ENCODE data around the gene SIN3A.

The SIN3A gene

DNA sequence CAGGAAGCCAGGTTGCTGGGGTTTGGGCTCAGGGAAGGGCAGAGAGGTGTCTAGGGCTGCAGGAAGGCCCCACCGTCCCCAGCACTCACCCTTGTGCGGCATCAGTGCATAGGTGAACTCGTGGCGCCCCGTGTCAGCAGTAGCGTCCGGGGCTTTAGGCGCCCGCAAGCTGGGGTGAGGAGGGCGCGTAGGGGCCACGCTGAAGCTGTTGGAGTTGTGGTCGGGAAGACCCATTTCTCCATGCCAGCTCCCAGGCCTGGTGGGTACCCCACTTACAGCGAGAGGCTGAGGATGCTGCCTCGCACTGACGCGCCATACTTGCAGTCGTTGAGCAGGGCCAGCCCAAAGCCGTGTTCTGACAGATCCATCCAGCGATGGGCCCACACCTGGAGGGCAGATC is 95.0 kb downstream of the SIN3A start:
- DNase-seq, result no peak
- no peak overlapping the region for H2BK5ac ChIP-seq (ENCODE audit: low read length)
- H3K79me2 ChIP-seq (ENCODE audit: control insufficient read depth, insufficient read depth, low read length), result no peaks in the 10 kb centered on the region
- WGBS (ENCODE audit: extremely low coverage, insufficient coverage, low lambda C conversion rate), result no CpG with 5 or more reads among the region's 20 CpGs
- H3K9ac ChIP-seq (ENCODE audit: low read length), result no peak overlapping the region
- no peak overlapping the region for H4K8ac ChIP-seq (ENCODE audit: low read depth, low read length)
- H3K36me3 ChIP-seq (ENCODE audit: control insufficient read depth, insufficient read depth, low read length), result peaks cover 2% of the 10 kb centered on the region
- H3K27me3 ChIP-seq (ENCODE audit: insufficient read depth, low read length, poor library complexity), result no peaks in the 10 kb centered on the region
- no peak overlapping the region for H3K4me3 ChIP-seq (ENCODE audit: low read length)
- no peaks in the 10 kb centered on the region for H3K4me1 ChIP-seq (ENCODE audit: control insufficient read depth, low read depth, low read length)
- no peak overlapping the region for H3K4me2 ChIP-seq (ENCODE audit: low read length)
- no peak overlapping the region for H3K4ac ChIP-seq (ENCODE audit: low read depth, low read length)
- no peak overlapping the region for H2AK5ac ChIP-seq (ENCODE audit: low read length)
- H2BK120ac ChIP-seq (ENCODE audit: low read depth, low read length), result no peak overlapping the region
- H3K23ac ChIP-seq (ENCODE audit: low read length), result no peak overlapping the region
- no peaks in the 10 kb centered on the region for H3K79me1 ChIP-seq (ENCODE audit: low read length)
- H3K27ac ChIP-seq (ENCODE audit: low read depth, low read length), result no peak overlapping the region
- no peak overlapping the region for H3K56ac ChIP-seq (ENCODE audit: low read length)
- H3K18ac ChIP-seq (ENCODE audit: low read length), result no peak overlapping the region
- H4K5ac ChIP-seq (ENCODE audit: low read length), result no peak overlapping the region
- H2BK15ac ChIP-seq (replicated peaks; ENCODE audit: low read depth), result no peak overlapping the region

DNA sequence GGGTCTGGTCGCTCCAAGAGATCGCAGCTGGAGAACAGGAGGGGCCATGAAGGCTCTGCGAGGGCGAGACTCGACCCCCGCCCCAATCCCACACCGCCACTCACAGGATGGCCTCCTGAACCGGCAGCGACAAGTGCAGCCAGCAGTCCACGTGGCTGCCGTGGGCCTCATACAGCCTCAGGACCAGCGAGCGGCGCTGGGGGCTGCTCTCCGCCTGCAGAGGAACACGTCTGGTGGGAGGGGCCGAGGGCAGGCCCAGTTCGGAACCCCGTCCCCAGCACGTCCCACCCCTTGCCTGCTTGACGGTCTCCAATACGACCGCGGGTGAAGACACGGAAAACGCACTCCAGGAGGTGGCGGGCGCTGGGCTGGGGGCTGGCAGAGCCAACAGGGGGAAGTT is 95.5 kb downstream of the SIN3A start:
- no peak for DNase-seq
- Histone ChIP-seq H3K4me3 (ENCODE audit: low read length) (no peak overlapping the region), H3K18ac (ENCODE audit: low read length) (no peak overlapping the region), H3K56ac (ENCODE audit: low read length) (no peak overlapping the region), H3K4ac (ENCODE audit: low read depth, low read length) (no peak overlapping the region), H3K4me1 (ENCODE audit: control insufficient read depth, low read depth, low read length) (no peaks in the 10 kb centered on the region), H2BK5ac (ENCODE audit: low read length) (no peak overlapping the region), H3K4me2 (ENCODE audit: low read length) (no peak overlapping the region), H3K79me2 (ENCODE audit: control insufficient read depth, insufficient read depth, low read length) (no peaks in the 10 kb centered on the region), H2BK120ac (ENCODE audit: low read depth, low read length) (no peak overlapping the region), H3K9ac (ENCODE audit: low read length) (no peak overlapping the region), H3K27me3 (ENCODE audit: insufficient read depth, low read length, poor library complexity) (no peaks in the 10 kb centered on the region), H3K36me3 (ENCODE audit: control insufficient read depth, insufficient read depth, low read length) (no peaks in the 10 kb centered on the region), H3K79me1 (ENCODE audit: low read length) (no peaks in the 10 kb centered on the region), H3K23ac (ENCODE audit: low read length) (no peak overlapping the region), H2AK5ac (ENCODE audit: low read length) (no peak overlapping the region), H4K8ac (ENCODE audit: low read depth, low read length) (no peak overlapping the region), H3K27ac (ENCODE audit: low read depth, low read length) (no peak overlapping the region), H4K5ac (ENCODE audit: low read length) (no peak overlapping the region), H2BK15ac (replicated peaks; ENCODE audit: low read depth) (no peak overlapping the region)
- no CpG with 5 or more reads among the region's 28 CpGs for WGBS (ENCODE audit: extremely low coverage, insufficient coverage, low lambda C conversion rate)

DNA sequence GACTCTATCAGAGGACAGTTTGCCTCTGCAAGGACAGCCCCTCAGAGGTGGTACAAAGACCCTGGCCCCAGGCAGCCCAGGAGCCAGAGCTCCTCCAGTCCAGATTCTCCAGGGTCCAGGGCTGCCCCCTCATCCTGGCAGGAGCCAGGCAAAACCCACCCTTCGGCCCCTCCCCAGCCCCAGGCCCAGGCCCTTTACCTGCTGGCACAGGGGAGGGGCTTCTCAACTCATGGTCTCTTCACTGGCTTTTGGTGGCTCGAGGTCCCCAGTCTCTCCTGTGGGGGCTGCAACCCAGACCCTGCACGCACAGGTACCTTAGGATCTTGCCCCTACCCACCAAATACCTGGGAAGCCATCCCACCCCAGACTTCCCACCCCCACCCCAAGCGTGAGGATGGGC is 96.1 kb downstream of the SIN3A start:
- no peak overlapping the region for H3K4me2 ChIP-seq (ENCODE audit: low read length)
- H3K4me3 ChIP-seq (ENCODE audit: low read length), result no peak overlapping the region
- H3K27ac ChIP-seq (ENCODE audit: low read depth, low read length), result no peak overlapping the region
- H3K79me2 ChIP-seq (ENCODE audit: control insufficient read depth, insufficient read depth, low read length), result no peaks in the 10 kb centered on the region
- H3K79me1 ChIP-seq (ENCODE audit: low read length), result no peaks in the 10 kb centered on the region
- H3K9ac ChIP-seq (ENCODE audit: low read length), result no peak overlapping the region
- no peak overlapping the region for H2AK5ac ChIP-seq (ENCODE audit: low read length)
- H2BK120ac ChIP-seq (ENCODE audit: low read depth, low read length), result no peak overlapping the region
- H3K23ac ChIP-seq (ENCODE audit: low read length), result no peak overlapping the region
- H3K4me1 ChIP-seq (ENCODE audit: control insufficient read depth, low read depth, low read length), result no peaks in the 10 kb centered on the region
- no peak overlapping the region for H3K4ac ChIP-seq (ENCODE audit: low read depth, low read length)
- H3K27me3 ChIP-seq (ENCODE audit: insufficient read depth, low read length, poor library complexity), result no peaks in the 10 kb centered on the region
- H3K56ac ChIP-seq (ENCODE audit: low read length), result no peak overlapping the region
- H2BK5ac ChIP-seq (ENCODE audit: low read length), result no peak overlapping the region
- H4K8ac ChIP-seq (ENCODE audit: low read depth, low read length), result no peak overlapping the region
- no peak overlapping the region for H2BK15ac ChIP-seq (replicated peaks; ENCODE audit: low read depth)
- no CpG with 5 or more reads among the region's 4 CpGs for WGBS (ENCODE audit: extremely low coverage, insufficient coverage, low lambda C conversion rate)
- no peak overlapping the region for H3K18ac ChIP-seq (ENCODE audit: low read length)
- H4K5ac ChIP-seq (ENCODE audit: low read length), result no peak overlapping the region
- DNase-seq, result no peak
- H3K36me3 ChIP-seq (ENCODE audit: control insufficient read depth, insufficient read depth, low read length), result no peaks in the 10 kb centered on the region

DNA sequence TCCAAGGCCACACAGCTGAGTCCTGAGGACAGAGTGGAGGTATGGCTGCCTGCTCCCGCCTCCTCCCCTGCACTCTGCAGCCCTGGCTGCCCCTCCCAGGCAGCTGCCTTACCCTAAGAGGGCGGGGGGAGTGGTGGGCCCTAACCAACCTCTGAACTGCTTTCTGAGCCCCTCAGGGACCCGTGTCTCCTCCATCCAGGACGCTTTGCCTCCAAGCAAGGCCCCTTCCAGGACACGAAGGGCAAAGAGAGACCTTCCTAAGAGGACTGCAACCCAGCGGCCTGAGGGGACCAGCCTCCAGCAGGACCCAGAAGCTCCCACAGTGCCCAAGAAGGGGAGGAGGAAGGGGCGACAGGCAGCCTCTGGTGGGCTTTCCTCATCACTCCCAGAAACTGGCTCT is 97.0 kb downstream of the SIN3A start:
- Histone ChIP-seq H2BK15ac (replicated peaks; ENCODE audit: low read depth) (no peak overlapping the region), H3K18ac (ENCODE audit: low read length) (no peak overlapping the region), H3K9ac (ENCODE audit: low read length) (no peak overlapping the region), H2BK120ac (ENCODE audit: low read depth, low read length) (no peak overlapping the region), H3K27ac (ENCODE audit: low read depth, low read length) (no peak overlapping the region), H3K79me1 (ENCODE audit: low read length) (no peaks in the 10 kb centered on the region), H3K4me2 (ENCODE audit: low read length) (no peak overlapping the region), H2AK5ac (ENCODE audit: low read length) (no peak overlapping the region), H3K79me2 (ENCODE audit: control insufficient read depth, insufficient read depth, low read length) (no peaks in the 10 kb centered on the region), H3K27me3 (ENCODE audit: insufficient read depth, low read length, poor library complexity) (no peaks in the 10 kb centered on the region), H4K5ac (ENCODE audit: low read length) (no peak overlapping the region), H3K56ac (ENCODE audit: low read length) (no peak overlapping the region), H3K4me3 (ENCODE audit: low read length) (no peak overlapping the region), H3K4me1 (ENCODE audit: control insufficient read depth, low read depth, low read length) (no peaks in the 10 kb centered on the region), H3K4ac (ENCODE audit: low read depth, low read length) (no peak overlapping the region), H3K36me3 (ENCODE audit: control insufficient read depth, insufficient read depth, low read length) (no peaks in the 10 kb centered on the region), H4K8ac (ENCODE audit: low read depth, low read length) (no peak overlapping the region), H3K23ac (ENCODE audit: low read length) (no peak overlapping the region), H2BK5ac (ENCODE audit: low read length) (no peak overlapping the region)
- WGBS (ENCODE audit: extremely low coverage, insufficient coverage, low lambda C conversion rate), result no CpG with 5 or more reads among the region's 7 CpGs
- no peak for DNase-seq

DNA sequence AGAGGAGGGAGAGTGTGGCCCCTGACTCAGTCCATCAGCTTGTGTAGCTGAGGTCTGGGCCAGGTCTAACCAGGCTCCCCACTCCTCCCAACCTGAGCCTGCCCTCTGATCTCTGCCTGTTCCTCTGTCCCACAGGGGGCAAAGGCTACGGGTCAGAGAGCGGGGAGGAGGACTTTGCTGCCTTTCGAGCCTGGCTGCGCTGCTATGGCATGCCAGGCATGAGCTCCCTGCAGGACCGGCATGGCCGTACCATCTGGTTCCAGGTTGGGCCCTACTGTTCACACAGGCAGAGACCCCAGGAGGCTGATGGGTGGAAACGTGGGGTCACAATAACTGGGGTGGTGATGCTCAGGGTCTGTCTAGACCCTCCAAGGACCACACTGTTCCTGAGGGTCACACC is 97.9 kb downstream of the SIN3A start:
- Histone ChIP-seq H2BK120ac (ENCODE audit: low read depth, low read length) (no peak overlapping the region), H3K18ac (ENCODE audit: low read length) (no peak overlapping the region), H2AK5ac (ENCODE audit: low read length) (no peak overlapping the region), H3K79me1 (ENCODE audit: low read length) (no peaks in the 10 kb centered on the region), H4K5ac (ENCODE audit: low read length) (no peak overlapping the region), H3K4me1 (ENCODE audit: control insufficient read depth, low read depth, low read length) (no peaks in the 10 kb centered on the region), H3K4me3 (ENCODE audit: low read length) (no peak overlapping the region), H3K56ac (ENCODE audit: low read length) (no peak overlapping the region), H2BK5ac (ENCODE audit: low read length) (no peak overlapping the region), H2BK15ac (replicated peaks; ENCODE audit: low read depth) (no peak overlapping the region), H3K79me2 (ENCODE audit: control insufficient read depth, insufficient read depth, low read length) (no peaks in the 10 kb centered on the region), H4K8ac (ENCODE audit: low read depth, low read length) (no peak overlapping the region), H3K27ac (ENCODE audit: low read depth, low read length) (no peak overlapping the region), H3K4ac (ENCODE audit: low read depth, low read length) (no peak overlapping the region), H3K4me2 (ENCODE audit: low read length) (no peak overlapping the region), H3K9ac (ENCODE audit: low read length) (no peak overlapping the region), H3K36me3 (ENCODE audit: control insufficient read depth, insufficient read depth, low read length) (no peaks in the 10 kb centered on the region), H3K23ac (ENCODE audit: low read length) (no peak overlapping the region), H3K27me3 (ENCODE audit: insufficient read depth, low read length, poor library complexity) (no peaks in the 10 kb centered on the region)
- no peak for DNase-seq
- no CpG with 5 or more reads among the region's 7 CpGs for WGBS (ENCODE audit: extremely low coverage, insufficient coverage, low lambda C conversion rate)

DNA sequence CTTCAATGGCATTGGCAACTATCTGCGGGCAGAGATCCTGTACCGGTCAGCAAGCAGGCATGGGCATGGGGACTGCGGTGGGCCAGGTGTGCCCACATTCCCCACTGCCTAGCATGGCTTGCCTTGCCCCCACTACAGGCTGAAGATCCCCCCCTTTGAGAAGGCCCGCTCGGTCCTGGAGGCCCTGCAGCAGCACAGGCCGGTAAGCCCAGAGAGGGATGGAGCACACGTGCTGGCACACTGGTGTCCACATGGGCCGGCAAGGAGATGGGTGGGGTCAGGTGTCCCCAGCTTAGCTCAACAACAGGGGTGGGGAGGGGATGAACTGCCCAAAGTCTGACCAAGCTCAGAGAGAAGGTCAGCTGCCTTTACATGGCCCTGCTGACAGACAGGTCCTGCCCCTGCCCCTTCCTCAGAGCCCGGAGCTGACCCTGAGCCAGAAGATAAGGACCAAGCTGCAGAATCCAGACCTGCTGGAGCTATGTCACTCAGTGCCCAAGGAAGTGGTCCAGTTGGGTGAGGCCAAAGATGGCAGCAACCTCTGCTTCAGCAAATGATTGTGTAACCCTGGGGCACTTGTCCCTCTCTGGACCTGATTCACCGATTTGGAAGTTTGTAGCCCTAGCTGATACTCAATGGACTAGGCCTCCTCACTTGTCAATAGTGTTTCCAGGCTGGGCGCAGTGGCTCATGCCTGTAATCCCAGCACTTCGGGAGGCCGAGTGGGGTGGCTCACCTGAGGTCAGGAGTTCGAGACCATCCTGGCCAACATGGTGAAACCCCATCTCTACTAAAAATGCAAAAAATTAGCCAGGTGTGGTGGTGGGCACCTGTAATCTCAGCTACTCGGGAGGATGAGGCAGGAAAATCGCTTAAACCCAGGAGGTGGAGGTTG is 99.1 kb downstream of the SIN3A start:
- H4K5ac ChIP-seq (ENCODE audit: low read length), result no peak overlapping the region

More for the DNA sequence above, 99.1 kb downstream of the SIN3A start:
- no peak overlapping the region for H3K4me2 ChIP-seq (ENCODE audit: low read length)
- no peaks in the 10 kb centered on the region for H3K4me1 ChIP-seq (ENCODE audit: control insufficient read depth, low read depth, low read length)
- H2BK15ac ChIP-seq (replicated peaks; ENCODE audit: low read depth), result no peak overlapping the region
- no peak overlapping the region for H3K4ac ChIP-seq (ENCODE audit: low read depth, low read length)
- no peaks in the 10 kb centered on the region for H3K36me3 ChIP-seq (ENCODE audit: control insufficient read depth, insufficient read depth, low read length)
- H3K18ac ChIP-seq (ENCODE audit: low read length), result no peak overlapping the region
- H3K56ac ChIP-seq (ENCODE audit: low read length), result no peak overlapping the region
- H2BK5ac ChIP-seq (ENCODE audit: low read length), result no peak overlapping the region
- no peak overlapping the region for H3K9ac ChIP-seq (ENCODE audit: low read length)
- no CpG with 5 or more reads among the region's 16 CpGs for WGBS (ENCODE audit: extremely low coverage, insufficient coverage, low lambda C conversion rate)
- H2BK120ac ChIP-seq (ENCODE audit: low read depth, low read length), result no peak overlapping the region
- H2AK5ac ChIP-seq (ENCODE audit: low read length), result no peak overlapping the region
- no peak overlapping the region for H3K4me3 ChIP-seq (ENCODE audit: low read length)
- no peaks in the 10 kb centered on the region for H3K27me3 ChIP-seq (ENCODE audit: insufficient read depth, low read length, poor library complexity)
- no peak overlapping the region for H4K8ac ChIP-seq (ENCODE audit: low read depth, low read length)
- H3K79me2 ChIP-seq (ENCODE audit: control insufficient read depth, insufficient read depth, low read length), result no peaks in the 10 kb centered on the region
- H3K27ac ChIP-seq (ENCODE audit: low read depth, low read length), result no peak overlapping the region
- no peak overlapping the region for H3K23ac ChIP-seq (ENCODE audit: low read length)
- no peaks in the 10 kb centered on the region for H3K79me1 ChIP-seq (ENCODE audit: low read length)
- DNase-seq, result no peak

Data from mesendoderm (in vitro differentiated cells).